Nephron (organoid): ENCODE measurements around the gene CRISPLD2.

Source experiments
- H3K27ac Mint-ChIP-seq, 3 experiments: 2 replicates each; pipeline ENCODE4 v1.8.0; 2020; ENCODE audit warnings: mixed read lengths in 3 of 3, mild to moderate bottlenecking in 2 of 3, moderate library complexity in 1 of 3
- H3K27me3 Mint-ChIP-seq: 2 replicates; pipeline ENCODE4 v1.8.0; 2021; ENCODE audit warnings: low read depth, mild to moderate bottlenecking, moderate library complexity, mixed read lengths
- H3K36me3 Mint-ChIP-seq: 2 replicates; pipeline ENCODE4 v1.8.0; 2020; ENCODE audit warnings: low read depth, mixed read lengths
- H3K4me1 Mint-ChIP-seq: 2 replicates; pipeline ENCODE4 v1.8.0; 2020; ENCODE audit warnings: mixed read lengths
- H3K4me3 Mint-ChIP-seq, 3 experiments: 2 replicates each; pipeline ENCODE4 v1.8.0; 2020; ENCODE audit warnings: mild to moderate bottlenecking in 3 of 3, mixed read lengths in 3 of 3, moderate library complexity in 2 of 3
- H3K9me3 Mint-ChIP-seq: 2 replicates; pipeline ENCODE4 v1.8.0; 2020; ENCODE audit warnings: mixed read lengths
- CTCF ChIP-seq, 3 experiments: fragments of 200-600 bp; sonication (generic); IDR thresholded peaks; one replicate each; pipeline ENCODE4 v1.5.0; 2021; ENCODE audit warnings: antibody characterized with exemption in 3 of 3; ENCODE audit not compliant: unreplicated experiment in 3 of 3

The CRISPLD2 gene

DNA sequence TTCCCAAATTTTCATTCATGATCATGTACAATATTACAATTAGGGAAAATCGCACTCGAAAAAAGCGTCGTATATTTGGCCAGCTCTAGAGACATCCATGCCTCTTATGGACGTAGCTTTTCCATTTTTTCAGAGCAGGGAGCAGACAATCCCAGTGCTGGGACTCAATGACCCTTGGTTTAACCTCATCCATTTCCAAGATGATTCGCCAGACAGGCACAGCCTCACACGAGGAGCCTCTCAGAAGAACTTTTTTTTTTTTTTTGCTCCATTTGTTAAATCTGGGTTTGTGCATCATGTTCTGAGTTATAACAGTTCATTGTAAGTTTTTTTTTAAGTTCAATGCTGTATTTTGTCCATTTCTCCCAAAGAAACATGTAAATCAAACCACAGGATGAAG is 99.5 kb downstream of the CRISPLD2 start:
- H3K27me3 Mint-ChIP-seq, result peaks cover 29% of the 10 kb centered on the region
- peak overlapping the region in 2 of 3 experiments; percentile 15 to 54 for H3K4me3 Mint-ChIP-seq
- no peak for TF ChIP-seq CTCF (IDR thresholded peaks at IDR 0.05; ENCODE audit: unreplicated experiment in 3 of 3)
- no peaks in the 10 kb centered on the region for H3K9me3 Mint-ChIP-seq
- H3K36me3 Mint-ChIP-seq, result no peaks in the 10 kb centered on the region
- H3K4me1 Mint-ChIP-seq, result peaks cover 87% of the 10 kb centered on the region
- H3K27ac Mint-ChIP-seq, result peak overlapping the region; percentile 52 to 90 (median 86)

DNA sequence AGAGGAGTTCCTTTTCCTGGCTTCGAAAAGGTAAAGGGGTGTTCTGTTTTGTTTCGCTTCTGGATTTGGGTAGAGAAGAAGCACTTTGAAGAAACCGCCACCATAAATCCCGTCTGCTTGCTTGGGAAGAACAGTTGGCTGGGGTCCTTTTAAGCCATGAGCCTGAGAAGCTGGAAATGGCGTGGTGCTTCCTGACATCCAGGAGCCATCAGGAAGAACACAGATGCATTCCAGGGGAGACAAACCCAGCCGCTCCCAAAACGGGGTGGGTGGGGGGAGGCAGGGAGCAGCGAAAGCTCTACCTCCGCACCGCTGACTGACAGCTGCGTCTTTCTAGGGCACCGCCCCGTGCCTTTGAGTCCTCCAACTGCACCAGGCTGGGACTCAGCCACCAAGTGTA is 99.9 kb downstream of the CRISPLD2 start:
- Mint-ChIP-seq H3K36me3 (no peaks in the 10 kb centered on the region), H3K4me1 (peaks cover 88% of the 10 kb centered on the region), H3K27ac (peak overlapping the region; percentile 52 to 90 (median 86)), H3K27me3 (peaks cover 29% of the 10 kb centered on the region), H3K4me3 (peak overlapping the region in 2 of 3 experiments; percentile 15 to 54), H3K9me3 (no peaks in the 10 kb centered on the region)
- no peak for TF ChIP-seq CTCF (IDR thresholded peaks at IDR 0.05; ENCODE audit: unreplicated experiment in 3 of 3)

DNA sequence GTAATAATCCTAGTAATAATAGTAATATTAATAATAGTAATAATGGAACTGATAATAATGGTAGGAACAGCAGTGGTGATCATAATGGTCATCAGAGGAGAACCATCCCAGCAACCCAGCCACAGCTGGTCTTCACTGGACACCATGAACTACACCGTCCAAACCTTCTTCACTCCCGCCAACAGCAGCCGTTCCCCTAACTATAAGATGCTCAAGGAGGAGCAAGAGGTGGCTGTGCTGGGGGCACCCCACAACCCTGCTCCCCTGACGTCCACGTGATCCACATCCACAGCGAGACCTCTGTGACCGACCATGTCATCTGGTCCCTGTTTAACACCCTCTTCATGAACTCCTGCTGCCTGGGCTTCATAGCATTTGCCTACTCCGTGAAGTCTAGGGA is 100.5 kb downstream of the CRISPLD2 start:
- no peaks in the 10 kb centered on the region for H3K36me3 Mint-ChIP-seq
- no peak for TF ChIP-seq CTCF (IDR thresholded peaks at IDR 0.05; ENCODE audit: unreplicated experiment in 3 of 3)

DNA sequence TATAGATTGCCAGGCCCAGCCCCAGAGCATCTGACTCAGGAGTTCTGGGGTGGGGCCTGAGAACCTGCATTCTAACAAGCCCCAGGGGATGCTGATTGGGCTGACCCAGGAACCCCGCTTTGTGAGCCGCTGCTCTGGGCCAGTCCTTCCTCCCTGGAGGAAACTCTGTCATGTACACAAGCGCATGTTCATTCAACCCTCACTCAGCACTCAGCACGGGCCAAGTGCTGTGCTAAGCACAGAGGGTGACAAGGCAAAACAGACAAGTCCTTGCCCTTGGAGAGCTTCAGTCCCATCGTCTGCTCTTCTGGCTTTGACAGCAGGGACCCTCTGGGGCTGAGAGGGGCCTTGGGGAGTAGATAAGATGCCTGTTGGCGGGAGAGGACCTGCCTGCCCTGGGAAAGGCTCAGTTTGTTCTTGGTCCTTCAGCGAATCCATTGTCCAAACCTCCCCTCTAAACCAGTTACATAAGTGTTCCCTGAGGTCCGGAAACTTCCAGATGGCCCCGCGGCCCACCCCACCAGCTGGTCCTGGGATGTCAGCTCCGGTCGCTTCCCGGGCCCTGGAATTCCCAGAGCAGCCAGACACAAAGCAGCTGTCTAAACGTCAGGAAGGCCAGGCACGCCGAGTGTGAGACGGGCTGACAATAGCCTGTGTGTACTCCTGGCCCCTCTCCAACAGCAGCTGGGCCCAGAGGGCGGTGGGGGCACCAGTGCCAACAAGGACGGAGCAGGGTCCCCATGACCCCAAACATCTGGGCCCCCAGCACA is 102.8 kb downstream of the CRISPLD2 start:
- H3K4me1 Mint-ChIP-seq, result peaks cover 85% of the 10 kb centered on the region
- no peaks in the 10 kb centered on the region for H3K9me3 Mint-ChIP-seq
- H3K27me3 Mint-ChIP-seq, result peaks cover 12% of the 10 kb centered on the region
- no peaks in the 10 kb centered on the region for H3K36me3 Mint-ChIP-seq
- no peak for TF ChIP-seq CTCF (IDR thresholded peaks at IDR 0.05; ENCODE audit: unreplicated experiment in 3 of 3)
- peak overlapping the region in 1 of 3 experiments; percentile 34 for H3K4me3 Mint-ChIP-seq
- peak overlapping the region; percentile 43 to 87 (median 81) for H3K27ac Mint-ChIP-seq

More for the DNA sequence above, 100.5 kb downstream of the CRISPLD2 start:
- Mint-ChIP-seq H3K9me3 (no peaks in the 10 kb centered on the region), H3K27me3 (peaks cover 29% of the 10 kb centered on the region), H3K27ac (peak overlapping the region; percentile 49 to 90 (median 86)), H3K4me3 (peak overlapping the region in 1 of 3 experiments; percentile 48), H3K4me1 (peaks cover 93% of the 10 kb centered on the region)

- peak overlapping the region in 2 of 3 experiments; percentile 16 to 34 for H3K4me3 Mint-ChIP-seq
- H3K9me3 Mint-ChIP-seq, result no peaks in the 10 kb centered on the region
- peaks cover 76% of the 10 kb centered on the region for H3K4me1 Mint-ChIP-seq
- TF ChIP-seq CTCF (IDR thresholded peaks at IDR 0.05; ENCODE audit: unreplicated experiment in 3 of 3), result no peak
- H3K27me3 Mint-ChIP-seq, result peaks cover 9% of the 10 kb centered on the region
- peak overlapping the region; percentile 43 to 87 (median 79) for H3K27ac Mint-ChIP-seq
- H3K36me3 Mint-ChIP-seq, result no peaks in the 10 kb centered on the region
Observed at GRCh38 chr16:84924331-84925091, 104.7 kb downstream of the CRISPLD2 start.
